ENCODE measurements around the gene SBF2. TPM values are rescaled to one million over a fixed set of nuclear protein-coding genes. Genes with fewer than 3 reads are reported as not detected.

SBF2 gene
- total and polyA plus RNA-seq, 9 of the 15 experiments (the other 6 are each of a cell fraction or from before 2014, with no cell fraction given): 0.80 to 9.5 (median 5.0) TPM

- TF ChIP-seq, protein P1, sequence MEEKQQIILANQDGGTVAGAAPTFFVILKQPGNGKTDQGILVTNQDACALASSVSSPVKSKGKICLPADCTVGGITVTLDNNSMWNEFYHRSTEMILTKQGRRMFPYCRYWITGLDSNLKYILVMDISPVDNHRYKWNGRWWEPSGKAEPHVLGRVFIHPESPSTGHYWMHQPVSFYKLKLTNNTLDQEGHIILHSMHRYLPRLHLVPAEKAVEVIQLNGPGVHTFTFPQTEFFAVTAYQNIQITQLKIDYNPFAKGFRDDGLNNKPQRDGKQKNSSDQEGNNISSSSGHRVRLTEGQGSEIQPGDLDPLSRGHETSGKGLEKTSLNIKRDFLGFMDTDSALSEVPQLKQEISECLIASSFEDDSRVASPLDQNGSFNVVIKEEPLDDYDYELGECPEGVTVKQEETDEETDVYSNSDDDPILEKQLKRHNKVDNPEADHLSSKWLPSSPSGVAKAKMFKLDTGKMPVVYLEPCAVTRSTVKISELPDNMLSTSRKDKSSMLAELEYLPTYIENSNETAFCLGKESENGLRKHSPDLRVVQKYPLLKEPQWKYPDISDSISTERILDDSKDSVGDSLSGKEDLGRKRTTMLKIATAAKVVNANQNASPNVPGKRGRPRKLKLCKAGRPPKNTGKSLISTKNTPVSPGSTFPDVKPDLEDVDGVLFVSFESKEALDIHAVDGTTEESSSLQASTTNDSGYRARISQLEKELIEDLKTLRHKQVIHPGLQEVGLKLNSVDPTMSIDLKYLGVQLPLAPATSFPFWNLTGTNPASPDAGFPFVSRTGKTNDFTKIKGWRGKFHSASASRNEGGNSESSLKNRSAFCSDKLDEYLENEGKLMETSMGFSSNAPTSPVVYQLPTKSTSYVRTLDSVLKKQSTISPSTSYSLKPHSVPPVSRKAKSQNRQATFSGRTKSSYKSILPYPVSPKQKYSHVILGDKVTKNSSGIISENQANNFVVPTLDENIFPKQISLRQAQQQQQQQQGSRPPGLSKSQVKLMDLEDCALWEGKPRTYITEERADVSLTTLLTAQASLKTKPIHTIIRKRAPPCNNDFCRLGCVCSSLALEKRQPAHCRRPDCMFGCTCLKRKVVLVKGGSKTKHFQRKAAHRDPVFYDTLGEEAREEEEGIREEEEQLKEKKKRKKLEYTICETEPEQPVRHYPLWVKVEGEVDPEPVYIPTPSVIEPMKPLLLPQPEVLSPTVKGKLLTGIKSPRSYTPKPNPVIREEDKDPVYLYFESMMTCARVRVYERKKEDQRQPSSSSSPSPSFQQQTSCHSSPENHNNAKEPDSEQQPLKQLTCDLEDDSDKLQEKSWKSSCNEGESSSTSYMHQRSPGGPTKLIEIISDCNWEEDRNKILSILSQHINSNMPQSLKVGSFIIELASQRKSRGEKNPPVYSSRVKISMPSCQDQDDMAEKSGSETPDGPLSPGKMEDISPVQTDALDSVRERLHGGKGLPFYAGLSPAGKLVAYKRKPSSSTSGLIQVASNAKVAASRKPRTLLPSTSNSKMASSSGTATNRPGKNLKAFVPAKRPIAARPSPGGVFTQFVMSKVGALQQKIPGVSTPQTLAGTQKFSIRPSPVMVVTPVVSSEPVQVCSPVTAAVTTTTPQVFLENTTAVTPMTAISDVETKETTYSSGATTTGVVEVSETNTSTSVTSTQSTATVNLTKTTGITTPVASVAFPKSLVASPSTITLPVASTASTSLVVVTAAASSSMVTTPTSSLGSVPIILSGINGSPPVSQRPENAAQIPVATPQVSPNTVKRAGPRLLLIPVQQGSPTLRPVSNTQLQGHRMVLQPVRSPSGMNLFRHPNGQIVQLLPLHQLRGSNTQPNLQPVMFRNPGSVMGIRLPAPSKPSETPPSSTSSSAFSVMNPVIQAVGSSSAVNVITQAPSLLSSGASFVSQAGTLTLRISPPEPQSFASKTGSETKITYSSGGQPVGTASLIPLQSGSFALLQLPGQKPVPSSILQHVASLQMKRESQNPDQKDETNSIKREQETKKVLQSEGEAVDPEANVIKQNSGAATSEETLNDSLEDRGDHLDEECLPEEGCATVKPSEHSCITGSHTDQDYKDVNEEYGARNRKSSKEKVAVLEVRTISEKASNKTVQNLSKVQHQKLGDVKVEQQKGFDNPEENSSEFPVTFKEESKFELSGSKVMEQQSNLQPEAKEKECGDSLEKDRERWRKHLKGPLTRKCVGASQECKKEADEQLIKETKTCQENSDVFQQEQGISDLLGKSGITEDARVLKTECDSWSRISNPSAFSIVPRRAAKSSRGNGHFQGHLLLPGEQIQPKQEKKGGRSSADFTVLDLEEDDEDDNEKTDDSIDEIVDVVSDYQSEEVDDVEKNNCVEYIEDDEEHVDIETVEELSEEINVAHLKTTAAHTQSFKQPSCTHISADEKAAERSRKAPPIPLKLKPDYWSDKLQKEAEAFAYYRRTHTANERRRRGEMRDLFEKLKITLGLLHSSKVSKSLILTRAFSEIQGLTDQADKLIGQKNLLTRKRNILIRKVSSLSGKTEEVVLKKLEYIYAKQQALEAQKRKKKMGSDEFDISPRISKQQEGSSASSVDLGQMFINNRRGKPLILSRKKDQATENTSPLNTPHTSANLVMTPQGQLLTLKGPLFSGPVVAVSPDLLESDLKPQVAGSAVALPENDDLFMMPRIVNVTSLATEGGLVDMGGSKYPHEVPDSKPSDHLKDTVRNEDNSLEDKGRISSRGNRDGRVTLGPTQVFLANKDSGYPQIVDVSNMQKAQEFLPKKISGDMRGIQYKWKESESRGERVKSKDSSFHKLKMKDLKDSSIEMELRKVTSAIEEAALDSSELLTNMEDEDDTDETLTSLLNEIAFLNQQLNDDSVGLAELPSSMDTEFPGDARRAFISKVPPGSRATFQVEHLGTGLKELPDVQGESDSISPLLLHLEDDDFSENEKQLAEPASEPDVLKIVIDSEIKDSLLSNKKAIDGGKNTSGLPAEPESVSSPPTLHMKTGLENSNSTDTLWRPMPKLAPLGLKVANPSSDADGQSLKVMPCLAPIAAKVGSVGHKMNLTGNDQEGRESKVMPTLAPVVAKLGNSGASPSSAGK (IDR thresholded peaks at IDR 0.05): peak; percentile 59
- peak; percentile 38; the same call in 1 of the 2 replicates for TF ChIP-seq ZFX (CRISPR knock-in tag; IDR thresholded peaks at IDR 0.05)
- peak; percentile 83; the same call in 1 of the 2 replicates for TF ChIP-seq ZBTB7A (IDR thresholded peaks at IDR 0.05; ENCODE audit: borderline replicate concordance, control insufficient read depth, low read depth, low read length)
- TF ChIP-seq VEZF1 (CRISPR knock-in tag; IDR thresholded peaks at IDR 0.05): peak; percentile 38; the same call in 1 of the 2 replicates
- no peak for TF ChIP-seq THAP12 (CRISPR knock-in tag; IDR thresholded peaks at IDR 0.05)
- TF ChIP-seq SMAD2 (IDR thresholded peaks at IDR 0.05; ENCODE audit: low read depth, low read length): no peak
- no peak for TF ChIP-seq GATAD2B (IDR thresholded peaks at IDR 0.05; ENCODE audit: borderline replicate concordance)
- TF ChIP-seq ZNF740 (CRISPR knock-in tag; IDR thresholded peaks at IDR 0.05): peak; percentile 41; the same call in 1 of the 2 replicates
- no peak for TF ChIP-seq ZNF740 (tag; IDR thresholded peaks at IDR 0.05)
- no peak for TF ChIP-seq CHD1 (IDR thresholded peaks at IDR 0.05; ENCODE audit: low read length)
Measured at GRCh38 chr11:10304495-10305261, 10.7 kb upstream of the SBF2 start, which contains the start of gene ADM (continued).
